ENCODE data around the gene TMEM135. TPM values are rescaled to one million over a fixed set of nuclear protein-coding genes. Genes with fewer than 3 reads are reported as not detected.
A peak's percentile ranks its signal among the peaks of the same experiment; 100 is the strongest.

TMEM135 gene
- total RNA-seq, 1 donor = 35.8 TPM

GRCh38 chr11:87076874-87077429 is 39.2 kb downstream of the TMEM135 start:
- no peaks in the 10 kb centered on the region for H3K4me1 ChIP-seq (ENCODE audit: insufficient read depth, low read length)
- no peak overlapping the region for H3K4me3 ChIP-seq (ENCODE audit: insufficient read depth, low read length)
- H3K4me2 ChIP-seq (ENCODE audit: insufficient read depth, low read length) = no peak overlapping the region
- H3K27me3 ChIP-seq (ENCODE audit: insufficient read depth, low read length) = no peaks in the 10 kb centered on the region
- DNase-seq (ENCODE audit: insufficient read length, low spot score, missing footprints) = no peak
- no peaks in the 10 kb centered on the region for H3K9me3 ChIP-seq (ENCODE audit: low read depth, low read length)
- H3K27ac ChIP-seq (ENCODE audit: low read depth, low read length) = no peak overlapping the region
- H3K36me3 ChIP-seq (ENCODE audit: insufficient read depth, low read length) = no peaks in the 10 kb centered on the region
- H2AFZ ChIP-seq (ENCODE audit: low read length) = no peak overlapping the region
- TF ChIP-seq CTCF (IDR thresholded peaks at IDR 0.05; ENCODE audit: extremely low read depth, low read depth, low read length) = no peak
- no peaks in the 10 kb centered on the region for H4K20me1 ChIP-seq (ENCODE audit: insufficient read depth, low read length)
- no peaks in the 10 kb centered on the region for H3K79me2 ChIP-seq (ENCODE audit: insufficient read depth, low read length)

- no peak overlapping the region for H2AFZ ChIP-seq (ENCODE audit: low read length)
- no peaks in the 10 kb centered on the region for H3K27me3 ChIP-seq (ENCODE audit: insufficient read depth, low read length)
- no peak for TF ChIP-seq CTCF (IDR thresholded peaks at IDR 0.05; ENCODE audit: extremely low read depth, low read depth, low read length)
- H3K36me3 ChIP-seq (ENCODE audit: insufficient read depth, low read length) = no peaks in the 10 kb centered on the region
- H3K9me3 ChIP-seq (ENCODE audit: low read depth, low read length) = no peaks in the 10 kb centered on the region
- peak overlapping the region; percentile 32 for H3K4me2 ChIP-seq (ENCODE audit: insufficient read depth, low read length)
- DNase-seq (ENCODE audit: insufficient read length, low spot score, missing footprints) = no peak
- H3K27ac ChIP-seq (ENCODE audit: low read depth, low read length) = no peak overlapping the region
- no peaks in the 10 kb centered on the region for H4K20me1 ChIP-seq (ENCODE audit: insufficient read depth, low read length)
- H3K4me1 ChIP-seq (ENCODE audit: insufficient read depth, low read length) = no peaks in the 10 kb centered on the region
- no peaks in the 10 kb centered on the region for H3K79me2 ChIP-seq (ENCODE audit: insufficient read depth, low read length)
- peak overlapping the region; percentile 15 for H3K4me3 ChIP-seq (ENCODE audit: insufficient read depth, low read length)
Measured at GRCh38 chr11:87081358-87081757, 43.6 kb downstream of the TMEM135 start.

- no peaks in the 10 kb centered on the region for H3K9me3 ChIP-seq (ENCODE audit: low read depth, low read length)
- no peak overlapping the region for H3K4me2 ChIP-seq (ENCODE audit: insufficient read depth, low read length)
- H2AFZ ChIP-seq (ENCODE audit: low read length) = no peak overlapping the region
- no peak overlapping the region for H3K27ac ChIP-seq (ENCODE audit: low read depth, low read length)
- H3K27me3 ChIP-seq (ENCODE audit: insufficient read depth, low read length) = no peaks in the 10 kb centered on the region
- H4K20me1 ChIP-seq (ENCODE audit: insufficient read depth, low read length) = no peaks in the 10 kb centered on the region
- no peak for DNase-seq (ENCODE audit: insufficient read length, low spot score, missing footprints)
- no peaks in the 10 kb centered on the region for H3K36me3 ChIP-seq (ENCODE audit: insufficient read depth, low read length)
- no peak overlapping the region for H3K4me3 ChIP-seq (ENCODE audit: insufficient read depth, low read length)
- TF ChIP-seq CTCF (IDR thresholded peaks at IDR 0.05; ENCODE audit: extremely low read depth, low read depth, low read length) = no peak
- H3K79me2 ChIP-seq (ENCODE audit: insufficient read depth, low read length) = no peaks in the 10 kb centered on the region
- H3K4me1 ChIP-seq (ENCODE audit: insufficient read depth, low read length) = no peaks in the 10 kb centered on the region
Measured at GRCh38 chr11:87082590-87082989, 44.9 kb downstream of the TMEM135 start.

GRCh38 chr11:87083029-87083428 is 45.3 kb downstream of the TMEM135 start:
- no peaks in the 10 kb centered on the region for H3K36me3 ChIP-seq (ENCODE audit: insufficient read depth, low read length)
- no peak overlapping the region for H3K27ac ChIP-seq (ENCODE audit: low read depth, low read length)

More at GRCh38 chr11:87083029-87083428, 45.3 kb downstream of the TMEM135 start:
- no peaks in the 10 kb centered on the region for H3K79me2 ChIP-seq (ENCODE audit: insufficient read depth, low read length)
- H3K4me1 ChIP-seq (ENCODE audit: insufficient read depth, low read length) = no peaks in the 10 kb centered on the region
- H4K20me1 ChIP-seq (ENCODE audit: insufficient read depth, low read length) = no peaks in the 10 kb centered on the region
- DNase-seq (ENCODE audit: insufficient read length, low spot score, missing footprints) = no peak
- TF ChIP-seq CTCF (IDR thresholded peaks at IDR 0.05; ENCODE audit: extremely low read depth, low read depth, low read length) = no peak
- H3K4me3 ChIP-seq (ENCODE audit: insufficient read depth, low read length) = no peak overlapping the region
- no peaks in the 10 kb centered on the region for H3K27me3 ChIP-seq (ENCODE audit: insufficient read depth, low read length)
- H2AFZ ChIP-seq (ENCODE audit: low read length) = no peak overlapping the region
- H3K4me2 ChIP-seq (ENCODE audit: insufficient read depth, low read length) = no peak overlapping the region
- no peaks in the 10 kb centered on the region for H3K9me3 ChIP-seq (ENCODE audit: low read depth, low read length)

Measured in osteoblast (primary cell).